D341Med (cell line): ENCODE results near the gene PPFIBP2.

Experiments used
- DNase-seq: peaks from one replicate; pipeline ENCODE4 v3.0.0; 2012; ENCODE audit warnings: low spot score

The PPFIBP2 gene

GRCh38 chr11:7527029-7527428 is 13.2 kb downstream of the PPFIBP2 start:
- DNase-seq: no peak

- DNase-seq: no peak
These were observed 14.8 kb downstream of the PPFIBP2 start for GRCh38 chr11:7528514-7529049.

- no peak for DNase-seq
These were observed 16.3 kb downstream of the PPFIBP2 start for GRCh38 chr11:7530013-7530640.

GRCh38 chr11:7531011-7531410 is 17.2 kb downstream of the PPFIBP2 start:
- no peak for DNase-seq

GRCh38 chr11:7532405-7533145 is 18.8 kb downstream of the PPFIBP2 start:
- DNase-seq: no peak

GRCh38 chr11:7533199-7534041 is 19.6 kb downstream of the PPFIBP2 start:
- DNase-seq: no peak

- DNase-seq: no peak
These were observed 20.2 kb downstream of the PPFIBP2 start for GRCh38 chr11:7534042-7534378.

- peak; percentile 49 for DNase-seq
These were observed 22.3 kb downstream of the PPFIBP2 start for GRCh38 chr11:7536100-7536499.

- no peak for DNase-seq
These were observed 23.5 kb downstream of the PPFIBP2 start for GRCh38 chr11:7537265-7537664.

GRCh38 chr11:7538031-7538430 is 24.2 kb downstream of the PPFIBP2 start:
- no peak for DNase-seq

GRCh38 chr11:7538466-7539454 is 25.0 kb downstream of the PPFIBP2 start:
- DNase-seq: no peak

- DNase-seq: no peak
These were observed 27.2 kb downstream of the PPFIBP2 start for GRCh38 chr11:7540830-7541555.

GRCh38 chr11:7543302-7543701 is 29.5 kb downstream of the PPFIBP2 start:
- DNase-seq: no peak

- no peak for DNase-seq
These were observed 30.2 kb downstream of the PPFIBP2 start for GRCh38 chr11:7544021-7544420.

- DNase-seq: no peak
These were observed 31.8 kb downstream of the PPFIBP2 start for GRCh38 chr11:7545611-7546010.

GRCh38 chr11:7546324-7546791 is 32.6 kb downstream of the PPFIBP2 start:
- DNase-seq: no peak

- no peak for DNase-seq
These were observed 33.9 kb downstream of the PPFIBP2 start for GRCh38 chr11:7547687-7548086.

- DNase-seq: peak; percentile 57
These were observed 35.0 kb downstream of the PPFIBP2 start for GRCh38 chr11:7548659-7549274.

- DNase-seq: no peak
These were observed 35.9 kb downstream of the PPFIBP2 start for GRCh38 chr11:7549681-7550080.

GRCh38 chr11:7551571-7551970 is 37.8 kb downstream of the PPFIBP2 start:
- DNase-seq: no peak
